ENCODE results near the gene TMEM238. TPM values are rescaled to one million over a fixed set of nuclear protein-coding genes. Genes with fewer than 3 reads are reported as not detected.

Gene TMEM238
- total RNA-seq, 2 experiments from 2014 or later, result 23.6 to 26.7 TPM

DNA sequence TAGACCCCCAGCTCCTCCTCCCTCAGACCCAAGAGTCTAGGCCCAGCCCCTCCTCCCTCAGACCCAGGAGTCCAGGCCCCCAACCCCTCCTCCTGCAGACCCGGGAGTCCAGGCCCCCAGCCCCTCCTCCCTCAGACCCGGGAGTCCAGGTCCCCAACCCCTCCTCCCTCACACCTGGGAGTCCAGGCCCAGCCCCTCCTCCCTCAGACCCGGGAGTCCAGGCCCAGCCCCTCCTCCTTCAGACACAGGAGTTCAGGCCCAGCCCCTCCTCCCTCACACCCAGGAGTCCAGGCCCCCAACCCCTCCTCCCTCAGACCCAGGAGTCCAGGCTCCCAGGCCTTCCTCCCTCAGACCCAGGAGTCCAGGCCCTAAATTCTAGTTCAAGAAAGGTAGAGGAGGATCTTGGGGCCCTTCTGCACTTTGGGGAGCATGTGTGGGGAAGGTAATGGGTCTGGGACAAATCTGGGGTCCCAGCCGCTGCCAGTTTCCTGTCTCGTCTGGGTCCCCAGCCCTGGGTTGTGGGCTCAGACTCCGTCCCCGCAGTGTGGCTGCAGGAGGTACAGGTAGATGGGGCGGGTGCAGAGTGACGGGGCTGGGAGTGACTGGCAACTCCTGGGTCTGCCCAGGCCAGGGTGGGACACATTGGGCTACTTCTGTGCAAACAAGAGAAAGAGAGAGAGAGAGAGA, 10.6 kb downstream of the TMEM238 start:
- POLR2A ChIA-PET, result interaction anchor here (0.6 to 1.4 kb wide), 2 partner anchors 11 to 103 kb away, joined by 3 to 6 read pairs; partner anchors contain the start of gene TMEM238
- CTCF ChIA-PET, result interaction anchor here (1.2 kb wide), 1 partner anchor 130 kb away, joined by 3 read pairs; no protein-coding TSS in a partner anchor

DNA sequence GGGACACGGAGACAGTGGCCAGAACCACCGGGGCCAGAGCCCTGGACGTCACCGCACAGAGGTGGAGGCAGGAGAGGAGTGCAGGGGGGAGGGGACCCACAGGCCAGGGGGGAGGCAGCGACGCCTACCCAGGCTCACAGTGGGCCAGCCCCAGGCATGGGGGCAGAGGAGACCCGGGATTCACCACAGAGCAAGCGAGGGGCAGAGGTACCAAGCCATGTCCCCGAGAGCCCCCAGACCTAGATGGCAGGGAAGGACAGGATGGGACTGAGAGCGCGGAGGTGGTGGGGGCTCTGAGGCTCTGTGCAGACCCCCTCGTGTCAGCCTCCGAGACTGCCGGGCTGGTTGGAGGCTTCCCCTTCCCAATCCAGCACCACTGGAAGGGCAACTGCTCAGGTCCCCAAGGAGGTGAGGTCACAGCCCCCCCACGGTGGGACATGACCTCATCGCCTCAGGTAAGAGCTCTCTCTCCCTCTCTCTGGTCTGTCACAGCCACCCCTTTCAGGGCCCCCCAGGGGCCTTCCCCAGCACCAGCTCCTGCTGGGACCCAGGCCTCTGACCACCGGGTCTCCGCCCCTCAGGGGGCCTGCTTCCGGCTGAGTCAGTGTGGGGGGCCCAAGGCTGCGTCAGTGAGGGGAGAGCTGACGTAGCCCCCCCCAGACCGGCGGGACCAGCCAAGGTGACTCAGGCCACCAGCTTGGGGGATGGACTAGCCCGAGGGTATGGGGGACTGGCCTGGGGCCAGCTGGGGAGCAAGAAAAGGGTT, 11.6 kb downstream of the TMEM238 start:
- ChIA-PET POLR2A (interaction anchor here (0.6 to 1.4 kb wide), 2 partner anchors 12 to 14 kb away, joined by 3 to 6 read pairs; partner anchors contain the start of gene TMEM238), CTCF (interaction anchor here (0.5 to 1.2 kb wide), 2 partner anchors 35 to 131 kb away, joined by 3 read pairs; no protein-coding TSS in a partner anchor)
- Mint-ChIP-seq H3K27ac (no peak overlapping the region), H3K4me1 (ENCODE audit: low read depth) (peaks cover 11% of the 10 kb centered on the region), H3K27me3 (ENCODE audit: low read depth) (peaks cover 37% of the 10 kb centered on the region), H3K36me3 (ENCODE audit: low read depth) (peaks cover 2% of the 10 kb centered on the region), H3K4me3 (no peak overlapping the region), H3K9me3 (ENCODE audit: insufficient read depth) (no peaks in the 10 kb centered on the region)
- ATAC-seq (no peak), DNase-seq (no peak)

More for the DNA sequence above, 10.6 kb downstream of the TMEM238 start:
- H3K4me1 Mint-ChIP-seq (ENCODE audit: low read depth), result peaks cover 11% of the 10 kb centered on the region
- H3K27me3 Mint-ChIP-seq (ENCODE audit: low read depth), result peaks cover 33% of the 10 kb centered on the region
- no peak overlapping the region for H3K27ac Mint-ChIP-seq
- H3K4me3 Mint-ChIP-seq, result no peak overlapping the region
- H3K36me3 Mint-ChIP-seq (ENCODE audit: low read depth), result peaks cover 2% of the 10 kb centered on the region
- no peak for DNase-seq
- no peaks in the 10 kb centered on the region for H3K9me3 Mint-ChIP-seq (ENCODE audit: insufficient read depth)
- no peak for ATAC-seq

- DNase-seq (no peak), ATAC-seq (no peak)
- ChIA-PET POLR2A (interaction anchor here (0.9 to 2.3 kb wide), 2 partner anchors 13 to 14 kb away, joined by 3 to 7 read pairs; partner anchors contain the start of gene TMEM238), CTCF (no interaction called here)
- Mint-ChIP-seq H3K36me3 (ENCODE audit: low read depth) (peaks cover 2% of the 10 kb centered on the region), H3K27ac (no peak within 1 kb of the TSS), H3K4me3 (no peak within 1 kb of the TSS), H3K27me3 (ENCODE audit: low read depth) (peaks cover 40% of the 10 kb centered on the region), H3K9me3 (ENCODE audit: insufficient read depth) (no peaks in the 10 kb centered on the region), H3K4me1 (ENCODE audit: low read depth) (peaks cover 11% of the 10 kb centered on the region)
Observed at GRCh38 chr19:55370305-55370988, 13.6 kb downstream of the TMEM238 start, which contains the start of gene IL11. IL11 (minus strand) TSS chr19:55370463; CDS start chr19:55370310, 153 bp downstream.

- Mint-ChIP-seq H3K27me3 (ENCODE audit: low read depth) (peaks cover 40% of the 10 kb centered on the region), H3K36me3 (ENCODE audit: low read depth) (peaks cover 2% of the 10 kb centered on the region), H3K9me3 (ENCODE audit: insufficient read depth) (no peaks in the 10 kb centered on the region), H3K4me3 (no peak overlapping the region), H3K27ac (no peak overlapping the region), H3K4me1 (ENCODE audit: low read depth) (peaks cover 11% of the 10 kb centered on the region)
- ChIA-PET POLR2A (interaction anchor here (1.5 to 2.3 kb wide), 2 partner anchors 14 to 18 kb away, joined by 3 to 7 read pairs; partner anchors contain the start of gene TMEM238), CTCF (no interaction called here)
- peak; percentile 38 for DNase-seq
- ATAC-seq, result peak; percentile 50
Observed at GRCh38 chr19:55369653-55370304, 14.3 kb downstream of the TMEM238 start.

- Mint-ChIP-seq H3K4me3 (no peak overlapping the region), H3K36me3 (ENCODE audit: low read depth) (peaks cover 2% of the 10 kb centered on the region), H3K27ac (no peak overlapping the region), H3K9me3 (ENCODE audit: insufficient read depth) (no peaks in the 10 kb centered on the region), H3K4me1 (ENCODE audit: low read depth) (peaks cover 11% of the 10 kb centered on the region), H3K27me3 (ENCODE audit: low read depth) (peaks cover 40% of the 10 kb centered on the region)
- CTCF ChIA-PET, result interaction anchor here (0.8 kb wide), 1 partner anchor 29 kb away, joined by 3 read pairs; the partner anchor contains the start of gene KMT5C
- no peak for DNase-seq
- POLR2A ChIA-PET, result interaction anchor here (1.0 to 2.3 kb wide), 3 partner anchors 15 to 34 kb away, joined by 3 to 7 read pairs (median 3); partner anchors contain the start of gene TMEM238
- ATAC-seq, result peak; percentile 46
Observed at GRCh38 chr19:55368701-55369563, 15.2 kb downstream of the TMEM238 start.

GRCh38 chr19:55368106-55368505, 16.0 kb downstream of the TMEM238 start:
- no peak overlapping the region for H3K4me3 Mint-ChIP-seq
- H3K36me3 Mint-ChIP-seq (ENCODE audit: low read depth), result peaks cover 2% of the 10 kb centered on the region
- ATAC-seq, result no peak
- CTCF ChIA-PET, result interaction anchor here (0.8 kb wide), 1 partner anchor 29 kb away, joined by 3 read pairs; the partner anchor contains the start of gene KMT5C
- peaks cover 35% of the 10 kb centered on the region for H3K27me3 Mint-ChIP-seq (ENCODE audit: low read depth)
- no peak overlapping the region for H3K27ac Mint-ChIP-seq
- no peak for DNase-seq
- peaks cover 8% of the 10 kb centered on the region for H3K4me1 Mint-ChIP-seq (ENCODE audit: low read depth)
- POLR2A ChIA-PET, result interaction anchor here (1.0 to 2.3 kb wide), 3 partner anchors 16 to 34 kb away, joined by 3 to 7 read pairs (median 3); partner anchors contain the start of gene TMEM238
- no peaks in the 10 kb centered on the region for H3K9me3 Mint-ChIP-seq (ENCODE audit: insufficient read depth)

DNA sequence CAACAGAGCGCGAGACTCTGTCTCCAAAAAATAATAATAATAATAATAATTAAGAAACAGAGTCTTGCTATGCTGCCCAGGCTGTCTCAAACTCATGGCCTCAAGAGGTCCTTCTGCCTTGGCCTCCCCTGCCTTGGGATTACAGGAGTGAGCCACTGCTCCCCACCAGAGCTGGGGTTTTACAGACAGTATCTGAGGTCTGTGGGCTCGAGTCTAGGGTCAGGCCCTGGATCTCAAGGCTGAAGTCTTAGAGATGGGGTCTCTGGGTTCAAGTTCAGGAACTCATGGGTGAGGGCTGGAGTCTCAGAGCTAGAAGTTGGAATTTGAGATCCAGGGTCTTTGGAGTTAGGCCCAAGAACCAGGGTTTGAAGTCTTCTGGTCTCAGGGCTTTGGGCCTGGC, 17.3 kb downstream of the TMEM238 start:
- no peaks in the 10 kb centered on the region for H3K9me3 Mint-ChIP-seq (ENCODE audit: insufficient read depth)
- peaks cover 4% of the 10 kb centered on the region for H3K4me1 Mint-ChIP-seq (ENCODE audit: low read depth)
- ChIA-PET CTCF (interaction anchor here (1.1 kb wide), 1 partner anchor 16 kb away, joined by 3 read pairs; no protein-coding TSS in a partner anchor), POLR2A (interaction anchor here (0.9 to 1.0 kb wide), 2 partner anchors 18 to 28 kb away, joined by 3 to 4 read pairs; no protein-coding TSS in a partner anchor)
- peaks cover 2% of the 10 kb centered on the region for H3K36me3 Mint-ChIP-seq (ENCODE audit: low read depth)
- no peak overlapping the region for H3K4me3 Mint-ChIP-seq
- no peak for ATAC-seq
- no peak overlapping the region for H3K27ac Mint-ChIP-seq
- no peak for DNase-seq
- H3K27me3 Mint-ChIP-seq (ENCODE audit: low read depth), result peaks cover 30% of the 10 kb centered on the region

DNA sequence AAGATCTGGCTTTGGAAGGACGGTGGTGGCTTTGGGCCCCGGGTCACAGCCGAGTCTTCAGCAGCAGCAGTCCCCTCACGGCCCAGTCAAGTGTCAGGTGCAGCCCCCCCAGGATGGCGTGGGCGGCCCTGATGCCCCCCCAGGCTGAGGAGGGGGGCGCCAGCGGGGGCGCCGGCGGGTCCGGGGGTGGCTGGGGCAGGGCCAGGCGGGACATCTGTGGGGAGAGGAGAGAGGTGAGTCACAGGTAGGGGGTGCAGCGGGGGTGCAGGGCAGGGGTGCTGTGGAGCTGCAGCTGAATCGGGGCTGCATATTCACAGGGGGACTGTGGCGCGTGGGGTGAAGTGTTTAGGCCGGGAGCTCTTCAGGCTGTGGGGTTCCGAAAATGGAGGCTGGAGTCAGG, 18.1 kb downstream of the TMEM238 start:
- H3K9me3 Mint-ChIP-seq (ENCODE audit: insufficient read depth), result no peaks in the 10 kb centered on the region
- DNase-seq (no peak), ATAC-seq (no peak)
- peaks cover 2% of the 10 kb centered on the region for H3K36me3 Mint-ChIP-seq (ENCODE audit: low read depth)
- peaks cover 4% of the 10 kb centered on the region for H3K4me1 Mint-ChIP-seq (ENCODE audit: low read depth)
- ChIA-PET CTCF (interaction anchor here (1.1 kb wide), 1 partner anchor 17 kb away, joined by 3 read pairs; no protein-coding TSS in a partner anchor), POLR2A (interaction anchor here (1.0 kb wide), 1 partner anchor 17 kb away, joined by 3 read pairs; no protein-coding TSS in a partner anchor)
- H3K27me3 Mint-ChIP-seq (ENCODE audit: low read depth), result peaks cover 22% of the 10 kb centered on the region
- no peak overlapping the region for H3K4me3 Mint-ChIP-seq
- H3K27ac Mint-ChIP-seq, result no peak overlapping the region

DNA sequence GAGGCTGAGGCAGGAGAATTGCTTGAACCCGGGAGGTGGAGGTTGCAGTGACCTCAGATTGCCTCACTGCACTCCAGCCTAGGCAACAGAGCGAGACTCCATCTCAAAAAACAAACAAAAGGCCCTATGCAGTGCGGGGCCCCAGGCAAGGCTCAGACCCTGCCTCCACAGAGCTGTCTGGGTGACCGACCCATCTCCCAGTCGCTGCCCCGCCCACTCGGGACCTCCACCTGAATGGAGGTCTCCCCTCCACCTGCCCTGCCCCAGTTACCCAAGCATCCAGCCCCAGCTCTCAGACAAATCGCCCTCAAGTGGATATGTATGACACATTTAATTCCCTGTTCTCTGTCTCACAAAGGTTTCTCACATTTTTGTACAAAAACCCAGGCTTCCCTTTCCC, 18.8 kb downstream of the TMEM238 start:
- Mint-ChIP-seq H3K4me3 (no peak overlapping the region), H3K27me3 (ENCODE audit: low read depth) (peaks cover 16% of the 10 kb centered on the region), H3K27ac (no peak overlapping the region), H3K9me3 (ENCODE audit: insufficient read depth) (no peaks in the 10 kb centered on the region), H3K4me1 (ENCODE audit: low read depth) (peaks cover 4% of the 10 kb centered on the region), H3K36me3 (ENCODE audit: low read depth) (peaks cover 2% of the 10 kb centered on the region)
- ChIA-PET CTCF (no interaction called here), POLR2A (no interaction called here)
- ATAC-seq (no peak), DNase-seq (no peak)

DNA sequence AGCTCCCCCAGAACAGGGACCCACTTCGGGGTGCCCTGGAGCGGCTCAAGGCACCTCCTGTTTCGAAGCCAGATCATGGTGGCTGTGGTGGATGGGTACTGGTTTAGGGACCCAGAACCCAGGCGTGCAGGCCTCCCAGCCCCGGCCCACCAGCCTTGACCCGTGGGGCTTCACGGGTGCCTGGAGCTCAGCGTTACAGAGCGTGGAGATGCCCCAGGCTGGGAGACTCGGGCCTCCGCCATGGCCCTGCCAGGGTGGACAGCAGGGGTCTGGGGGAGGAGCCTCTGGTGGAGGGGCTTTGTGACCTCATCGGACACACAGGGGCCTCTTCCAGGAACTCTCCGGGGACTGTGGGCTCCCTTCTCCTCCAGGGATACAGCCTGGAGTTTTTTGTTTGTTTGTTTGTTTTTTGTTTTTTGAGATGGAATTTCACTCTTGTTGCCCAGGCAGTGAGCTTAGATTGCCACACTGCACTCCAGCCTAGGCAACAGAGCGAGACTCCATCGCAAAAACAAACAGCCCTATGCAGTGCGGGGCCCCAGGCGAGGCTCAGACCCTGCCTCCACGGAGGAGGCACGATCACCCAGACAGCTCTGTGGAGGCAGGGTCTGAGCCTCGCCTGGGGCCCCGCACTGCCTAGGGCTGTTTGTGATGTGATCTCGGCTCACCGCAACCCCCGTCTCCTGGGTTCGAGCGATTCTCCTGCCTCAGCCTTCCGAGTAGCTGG, 20.9 kb downstream of the TMEM238 start, which contains the start of gene GARIN5B:
Gene GARIN5B, minus strand, starts transcription at position 271 of the 727 bp plus-strand sequence. Its CDS starts 194 bp downstream, at position 77.
- CTCF ChIA-PET, result no interaction called here

More for the DNA sequence above, 20.9 kb downstream of the TMEM238 start, which contains the start of gene GARIN5B:
- ATAC-seq (no peak), DNase-seq (no peak)
- Mint-ChIP-seq H3K4me3 (no peak within 1 kb of the TSS), H3K4me1 (ENCODE audit: low read depth) (no peaks in the 10 kb centered on the region), H3K27ac (no peak within 1 kb of the TSS), H3K27me3 (ENCODE audit: low read depth) (peaks cover 6% of the 10 kb centered on the region), H3K9me3 (ENCODE audit: insufficient read depth) (no peaks in the 10 kb centered on the region), H3K36me3 (ENCODE audit: low read depth) (no peaks in the 10 kb centered on the region)
- POLR2A ChIA-PET, result no interaction called here

Data from activated CD8-positive, alpha-beta T cell treated with anti-CD3 and anti-CD28 coated beads, Interleukin-2, amount 10 ng/mL, durations not matched to agents 7 days and 5 days (primary cell).